IMR-90 (cell line): ENCODE results near the gene C22orf39. TPM values are rescaled to one million over a fixed set of nuclear protein-coding genes. Genes with fewer than 3 reads are reported as not detected.

Source experiments
- ATAC-seq: fragments of 200-7000 bp; cut with Tn5 transposase; 2 replicates; pipeline ENCODE4 v1.9.1; 2020; ENCODE audit warnings: low read depth, mild to moderate bottlenecking, moderate library complexity
- BruUV-seq: library from RNA; stranded (reverse); fragments of 400-500 nt; replicated peaks from 2 replicates; lab custom pipeline; 2021; lab: Mats Ljungman, UMichigan
- CTCF ChIA-PET: fragments of 300-600 bp; formaldehyde crosslinking; extraction: SDS; loops from one replicate; lab custom pipeline; 2021; ENCODE audit warnings: antibody characterized with exemption; lab: Yijun Ruan, JAX
- POLR2A ChIA-PET: fragments of 300-600 bp; sonication (Branson Sonifier 250); formaldehyde crosslinking; loops from one replicate; lab custom pipeline; 2022; ENCODE audit warnings: antibody characterized with exemption; ENCODE audit not compliant: unreplicated experiment; lab: Charles Lee
- DNase-seq: peaks from one replicate; pipeline ENCODE4 v3.0.0; 2013
- H2AFZ ChIP-seq: replicated peaks from 2 replicates; pipeline ENCODE3; 2013; ENCODE audit warnings: low read length, mild to moderate bottlenecking; ENCODE audit not compliant: poor library complexity
- H2AK5ac ChIP-seq: 2 replicates; pipeline ENCODE4 v1.6.1; 2013; ENCODE audit warnings: low read depth, low read length, inconsistent platforms
- H2AK9ac ChIP-seq: replicated peaks from 2 replicates; pipeline ENCODE3; 2013; ENCODE audit warnings: mild to moderate bottlenecking, low read depth, low read length, moderate library complexity; ENCODE audit not compliant: poor library complexity
- H2BK120ac ChIP-seq: 2 replicates; pipeline ENCODE4 v1.6.1; 2013; ENCODE audit warnings: low read depth, low read length, inconsistent platforms
- H2BK15ac ChIP-seq: 3 replicates; pipeline ENCODE4 v1.6.1; 2013; ENCODE audit warnings: low read depth, low read length, inconsistent platforms
- H2BK20ac ChIP-seq: 2 replicates; pipeline ENCODE4 v1.6.1; 2013; ENCODE audit warnings: low read depth, mild to moderate bottlenecking, inconsistent platforms, low read length, moderate library complexity
- H2BK5ac ChIP-seq: 2 replicates; pipeline ENCODE4 v1.6.1; 2013; ENCODE audit warnings: mild to moderate bottlenecking, low read depth, low read length, inconsistent platforms; ENCODE audit not compliant: poor library complexity, severe bottlenecking
- H3K14ac ChIP-seq: replicated peaks from 2 replicates; pipeline ENCODE4 v1.6.1; 2013; ENCODE audit warnings: low read depth, low read length, inconsistent platforms
- H3K18ac ChIP-seq: 2 replicates; pipeline ENCODE4 v1.6.1; 2013; ENCODE audit warnings: low read depth, low read length, control low read depth
- H3K23ac ChIP-seq: 2 replicates; pipeline ENCODE4 v1.6.1; 2013; ENCODE audit warnings: low read depth, low read length, inconsistent platforms
- H3K27ac ChIP-seq: 2 replicates; pipeline ENCODE4 v1.5.1; 2013; ENCODE audit warnings: mild to moderate bottlenecking, control low read depth, low read length; ENCODE audit not compliant: insufficient read depth
- H3K27me3 ChIP-seq: 2 replicates; pipeline ENCODE4 v1.6.1; 2013; ENCODE audit warnings: low read length; ENCODE audit not compliant: control insufficient read depth, insufficient read depth
- H3K36me3 ChIP-seq: 2 replicates; pipeline ENCODE4 v1.6.1; 2013; ENCODE audit warnings: low read length, mixed read lengths; ENCODE audit not compliant: control insufficient read depth, insufficient read depth
- H3K4ac ChIP-seq: 2 replicates; pipeline ENCODE4 v1.6.1; 2013; ENCODE audit warnings: low read depth, low read length, inconsistent platforms
- H3K4me1 ChIP-seq: 2 replicates; pipeline ENCODE4 v1.6.1; 2013; ENCODE audit warnings: low read length, mixed read lengths; ENCODE audit not compliant: control insufficient read depth, insufficient read depth
- H3K4me2 ChIP-seq: 2 replicates; pipeline ENCODE4 v1.6.1; 2013; ENCODE audit warnings: low read depth, mild to moderate bottlenecking, control low read depth, low read length, moderate library complexity
- H3K4me3 ChIP-seq: 2 replicates; pipeline ENCODE4 v1.5.1; 2013; ENCODE audit warnings: low read depth, mild to moderate bottlenecking, control low read depth, low read length, moderate library complexity; ENCODE audit not compliant: insufficient read depth
- H3K56ac ChIP-seq: 2 replicates; pipeline ENCODE4 v1.6.1; 2013; ENCODE audit warnings: low read length, inconsistent platforms; ENCODE audit not compliant: insufficient read depth; ENCODE audit errors: extremely low read depth
- H3K79me1 ChIP-seq, 2 experiments: 2 replicates each; pipeline ENCODE4 v1.6.1; 2013; ENCODE audit warnings: low read length in 2 of 2, inconsistent platforms in 1 of 2, low read depth in 1 of 2
- H3K9ac ChIP-seq: 2 replicates; pipeline ENCODE4 v1.6.1; 2013; ENCODE audit warnings: low read depth, low read length, control low read depth
- H3K9me1 ChIP-seq: 2 replicates; pipeline ENCODE4 v1.6.1; 2013; ENCODE audit warnings: low read length, inconsistent platforms; ENCODE audit not compliant: insufficient read depth
- H3K9me3 ChIP-seq: 2 replicates; pipeline ENCODE4 v1.6.1; 2013; ENCODE audit warnings: low read length; ENCODE audit not compliant: control insufficient read depth, insufficient read depth
- H4K20me1 ChIP-seq: 2 replicates; pipeline ENCODE4 v1.6.1; 2013; ENCODE audit warnings: low read length, inconsistent platforms; ENCODE audit not compliant: insufficient read depth
- H4K5ac ChIP-seq: 2 replicates; pipeline ENCODE4 v1.6.1; 2013; ENCODE audit warnings: mild to moderate bottlenecking, low read depth, low read length, control low read depth
- H4K8ac ChIP-seq, 2 experiments: 2 replicates each; pipeline ENCODE4 v1.6.1; 2013; ENCODE audit warnings: low read depth in 2 of 2, low read length in 2 of 2, control low read depth in 1 of 2, inconsistent platforms in 1 of 2
- H4K91ac ChIP-seq: 2 replicates; pipeline ENCODE4 v1.6.1; 2013; ENCODE audit warnings: low read depth, low read length, inconsistent platforms; ENCODE audit not compliant: insufficient read depth
- BHLHE40 ChIP-seq: fragments of 150-350 bp; IDR thresholded peaks from 2 replicates; pipeline ENCODE4 v1.6.1; 2016; ENCODE audit warnings: mild to moderate bottlenecking, low read depth, low read length
- CTCF ChIP-seq: conservative IDR thresholded peaks from 2 replicates; pipeline ENCODE4 v1.5.1; 2012; ENCODE audit warnings: mild to moderate bottlenecking, low read depth, low read length, improper control_type of control experiment
- ELK1 ChIP-seq: fragments of 150-350 bp; IDR thresholded peaks from 2 replicates; pipeline ENCODE4 v1.6.1; 2016; ENCODE audit warnings: low read depth, mild to moderate bottlenecking, low read length, moderate library complexity, borderline replicate concordance
- FOS ChIP-seq: fragments of 150-350 bp; IDR thresholded peaks from 2 replicates; pipeline ENCODE4 v1.6.1; 2016; ENCODE audit warnings: low read depth, low read length
- MAFK ChIP-seq: IDR thresholded peaks from 2 replicates; pipeline ENCODE4 v1.6.1; 2012; ENCODE audit warnings: low read depth, low read length, improper control_type of control experiment
- NFE2L2 ChIP-seq: fragments of 150-350 bp; IDR thresholded peaks from 2 replicates; pipeline ENCODE4 v1.6.1; 2016; ENCODE audit warnings: low read depth, mild to moderate bottlenecking, low read length
- RAD21 ChIP-seq: IDR thresholded peaks from 2 replicates; pipeline ENCODE4 v1.6.1; 2012; ENCODE audit warnings: low read length, improper control_type of control experiment
- SMC3 ChIP-seq: fragments of 150-350 bp; IDR thresholded peaks from 2 replicates; pipeline ENCODE4 v1.6.1; 2016; ENCODE audit warnings: low read depth, mild to moderate bottlenecking, antibody characterized with exemption, low read length, moderate library complexity
- WGBS, 2 experiments: methylation state at CpG; one replicate each; pipeline versions ENCODE4 v1.1.5 to v1.1.7; 2013; ENCODE audit warnings: missing lambda C conversion rate in 2 of 2; ENCODE audit not compliant: insufficient read length in 1 of 2; ENCODE audit errors: extremely low coverage in 2 of 2; 5-methylcytosine and 5-hydroxymethylcytosine counted together
- dilution Hi-C: fragments of 300-500 bp; cut with HindIII; formaldehyde crosslinking; loops from one replicate; pipeline ENCODE4 v1.14.3; 2018; ENCODE audit warnings: low sequenced_read_pairs; ENCODE audit not compliant: unreplicated experiment
- in situ Hi-C: fragments of 300-500 bp; cut with MboI; formaldehyde crosslinking; loops from 3 replicates; pipeline ENCODE4 v1.14.3; 2019; ENCODE audit warnings: low sequenced_read_pairs, inconsistent platforms, mixed read lengths
- intact Hi-C: fragments of 100-400 bp; cut with micrococcal nuclease; formaldehyde crosslinking; loops from 2 replicates; pipeline ENCODE4 v1.10.0; 2022
- polyA plus RNA-seq, 3 experiments: library from polyadenylated mRNA; depleted of rRNA; stranded (reverse); fragments of >200 nt; gene quantifications; 2 replicates each; pipeline ENCODE4 v1.2.3, GENCODE V29; 2012; ENCODE audit warnings: low replicate concordance in 1 of 3
- total RNA-seq: library from RNA; depleted of rRNA; stranded (reverse); fragments of >200 nt; gene quantifications from 2 replicates; pipeline ENCODE4 v1.2.3, GENCODE V29; 2012

C22orf39 gene
- total and polyA plus RNA-seq, 2 of the 4 experiments (the other 2 are of a cell fraction) = 8.2 to 8.9 TPM

DNA sequence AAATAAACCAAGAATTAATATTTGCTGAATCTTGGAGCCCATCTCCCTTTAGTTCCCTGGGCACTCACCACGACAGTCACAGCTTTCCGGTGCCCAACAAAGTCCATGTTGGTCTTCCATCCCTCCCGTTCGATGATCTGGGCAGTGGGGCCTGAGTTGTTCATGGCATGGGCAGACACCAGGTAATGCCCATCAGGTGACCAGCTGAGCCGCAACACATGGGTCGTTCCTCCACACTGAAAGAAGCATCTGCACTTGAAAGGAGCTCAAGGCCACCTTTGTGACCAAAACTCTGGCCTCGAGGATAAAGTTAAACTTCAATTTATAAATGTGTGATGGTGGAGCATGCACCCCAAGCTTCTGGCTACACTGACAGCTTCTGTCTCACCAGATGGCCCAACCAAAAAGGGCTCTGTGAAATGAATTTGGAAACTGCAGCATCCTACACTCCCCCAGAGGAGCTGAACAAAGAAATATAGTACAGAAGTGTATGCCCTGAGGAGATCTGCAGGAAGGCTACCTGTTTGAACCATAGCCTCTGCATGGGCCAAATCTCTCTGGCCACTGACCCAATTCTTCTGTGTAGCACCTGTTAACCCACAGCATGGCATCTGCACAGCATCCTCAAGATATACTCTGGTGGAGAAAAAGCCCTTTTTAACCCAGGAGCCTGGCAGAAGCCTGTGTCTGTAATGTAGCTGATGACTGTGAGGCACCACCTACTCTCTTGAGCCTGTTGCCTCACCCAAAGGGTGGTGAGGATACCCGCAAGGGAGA lies 53.0 kb downstream of the C22orf39 start:
- peaks cover 62% of the 10 kb centered on the region for H3K36me3 ChIP-seq
- POLR2A ChIA-PET = no interaction called here
- dilution Hi-C loops = no loop called here
- no peak overlapping the region for H4K91ac ChIP-seq
- no peak overlapping the region for H3K27ac ChIP-seq
- in situ Hi-C loops = no loop called here
- no peak overlapping the region for H2BK20ac ChIP-seq
- no peak overlapping the region for H3K18ac ChIP-seq
- no peak overlapping the region for H4K8ac ChIP-seq
- no peaks in the 10 kb centered on the region for H3K27me3 ChIP-seq
- H2AK9ac ChIP-seq = no peak overlapping the region
- peaks cover 0 to 8% of the 10 kb centered on the region in 2 experiments; a peak in 1 of 4 replicates for H3K79me1 ChIP-seq
- H2AFZ ChIP-seq = no peak overlapping the region
- no peaks in the 10 kb centered on the region for H3K9me3 ChIP-seq
- no peak for ATAC-seq
- H4K20me1 ChIP-seq = peaks cover 2% of the 10 kb centered on the region; the same call in 1 of the 2 replicates
- no peak for DNase-seq
- H3K4ac ChIP-seq = no peak overlapping the region
- H3K9ac ChIP-seq = no peak overlapping the region
- H2BK15ac ChIP-seq = no peak overlapping the region
- H3K4me1 ChIP-seq = no peaks in the 10 kb centered on the region
- intact Hi-C loops = no loop called here
- WGBS, 2 experiments = 100% methylated on average over 6 of the region's 8 CpGs; no CpG with 5 or more reads in 1 of the 2 experiments
- no peak overlapping the region for H3K56ac ChIP-seq
- H3K9me1 ChIP-seq = no peaks in the 10 kb centered on the region
- no peak overlapping the region for H4K5ac ChIP-seq
- no peak overlapping the region for H3K4me3 ChIP-seq
- CTCF ChIA-PET = interaction anchor here (0.7 kb wide), 1 partner anchor 89 kb away, joined by 3 read pairs; no protein-coding TSS in a partner anchor
- H2BK120ac ChIP-seq = no peak overlapping the region
- no peak overlapping the region for H3K4me2 ChIP-seq
- H3K14ac ChIP-seq = no peak overlapping the region
- BruUV-seq = no TSS peak
- no peak overlapping the region for H2AK5ac ChIP-seq
- TF ChIP-seq SMC3 (no peak), ELK1 (no peak), BHLHE40 (no peak), NFE2L2 (no peak), RAD21 (no peak), CTCF (no peak), MAFK (no peak), FOS (no peak)
- H2BK5ac ChIP-seq = no peak overlapping the region
- no peak overlapping the region for H3K23ac ChIP-seq
